ENCODE measurements around the gene SLU7. TPM values are rescaled to one million over a fixed set of nuclear protein-coding genes. Genes with fewer than 3 reads are reported as not detected.
A peak's percentile ranks its signal among the peaks of the same experiment; 100 is the strongest.

Gene SLU7
- 100 to 1,000 TPM in 1 of 4 donors, 10 to 100 TPM in 3; 48.1 to 118 (median 83.8) TPM for total RNA-seq

GRCh38 chr5:160418561-160419457, at the start of gene SLU7:
Gene SLU7 (minus strand): TSS chr5:160419081. CDS start chr5:160415294, 3,787 bp downstream.
- Histone ChIP-seq H3K36me3 (peaks cover 18% of the 10 kb centered on the region), H3K4me3 (peak within 1 kb of the TSS; percentile 72), H3K27ac (peak within 1 kb of the TSS; percentile 86), H3K4me1 (peaks cover 58% of the 10 kb centered on the region), H3K9me3 (no peaks in the 10 kb centered on the region), H3K27me3 (no peaks in the 10 kb centered on the region)
- peak; percentile 97 for DNase-seq (ENCODE audit: low spot score in 2 of 2)
- peak; percentile 44 to 76 for TF ChIP-seq POLR2A (IDR thresholded peaks at IDR 0.05)
- no peak for TF ChIP-seq EP300 (IDR thresholded peaks at IDR 0.05)
- peak; percentile 37 to 78 (median 44) for TF ChIP-seq POLR2AphosphoS5 (IDR thresholded peaks at IDR 0.05)
- under 1% methylated on average over 46 of the region's 48 CpGs for WGBS

- H3K27ac ChIP-seq: peak overlapping the region; percentile 56
- H3K27me3 ChIP-seq: no peaks in the 10 kb centered on the region
- no peaks in the 10 kb centered on the region for H3K9me3 ChIP-seq
- TF ChIP-seq POLR2AphosphoS5 (IDR thresholded peaks at IDR 0.05) (no peak), EP300 (IDR thresholded peaks at IDR 0.05) (no peak), POLR2A (IDR thresholded peaks at IDR 0.05) (no peak), CTCF (IDR thresholded peaks at IDR 0.05) (no peak)
- WGBS: 39% methylated on average over 3 of the region's 3 CpGs
- peaks cover 42% of the 10 kb centered on the region for H3K4me1 ChIP-seq
- DNase-seq (ENCODE audit: low spot score in 2 of 2): no peak
- peak overlapping the region; percentile 47 for H3K4me3 ChIP-seq
- no peaks in the 10 kb centered on the region for H3K36me3 ChIP-seq
Observed at GRCh38 chr5:160468363-160468975, 49.6 kb upstream of the SLU7 start.

GRCh38 chr5:160467555-160468362, 48.9 kb upstream of the SLU7 start:
- Histone ChIP-seq H3K36me3 (no peaks in the 10 kb centered on the region), H3K9me3 (no peaks in the 10 kb centered on the region), H3K4me3 (peak overlapping the region; percentile 47), H3K27ac (peak overlapping the region; percentile 56), H3K4me1 (peaks cover 42% of the 10 kb centered on the region), H3K27me3 (no peaks in the 10 kb centered on the region)
- no peak for TF ChIP-seq EP300 (IDR thresholded peaks at IDR 0.05)
- TF ChIP-seq CTCF (IDR thresholded peaks at IDR 0.05): no peak
- TF ChIP-seq POLR2AphosphoS5 (IDR thresholded peaks at IDR 0.05): no peak
- no peak for TF ChIP-seq POLR2A (IDR thresholded peaks at IDR 0.05)
- peak; percentile 79 to 86 for DNase-seq (ENCODE audit: low spot score in 2 of 2)
- WGBS: 12% methylated on average over 25 of the region's 29 CpGs

- peak overlapping the region; percentile 56 for H3K27ac ChIP-seq
- TF ChIP-seq EP300 (IDR thresholded peaks at IDR 0.05) (no peak), POLR2A (IDR thresholded peaks at IDR 0.05) (no peak)
- H3K36me3 ChIP-seq: no peaks in the 10 kb centered on the region
- no peaks in the 10 kb centered on the region for H3K9me3 ChIP-seq
- no peaks in the 10 kb centered on the region for H3K27me3 ChIP-seq
- H3K4me3 ChIP-seq: peak overlapping the region; percentile 47
- WGBS: 72% methylated on average over 9 of the region's 9 CpGs
- no peak for DNase-seq (ENCODE audit: low spot score in 2 of 2)
- H3K4me1 ChIP-seq: peaks cover 41% of the 10 kb centered on the region
Observed at GRCh38 chr5:160466889-160467554, 48.1 kb upstream of the SLU7 start.

- no peaks in the 10 kb centered on the region for H3K9me3 ChIP-seq
- H3K36me3 ChIP-seq: no peaks in the 10 kb centered on the region
- H3K27me3 ChIP-seq: no peaks in the 10 kb centered on the region
- peaks cover 32% of the 10 kb centered on the region for H3K4me1 ChIP-seq
- no peak for TF ChIP-seq EP300 (IDR thresholded peaks at IDR 0.05)
- no peak for TF ChIP-seq POLR2AphosphoS5 (IDR thresholded peaks at IDR 0.05)
- no peak for TF ChIP-seq CTCF (IDR thresholded peaks at IDR 0.05)
- no peak for TF ChIP-seq POLR2A (IDR thresholded peaks at IDR 0.05)
- H3K4me3 ChIP-seq: no peak overlapping the region
- no peak for DNase-seq (ENCODE audit: low spot score in 2 of 2)
- WGBS: 88% methylated on average over 5 of the region's 5 CpGs
- H3K27ac ChIP-seq: no peak overlapping the region
Observed at GRCh38 chr5:160466116-160466515, 47.2 kb upstream of the SLU7 start.

Measured in suprapubic skin (tissue), 4 donors.